ENCODE results near the gene MGAT5B.

MGAT5B gene

DNA sequence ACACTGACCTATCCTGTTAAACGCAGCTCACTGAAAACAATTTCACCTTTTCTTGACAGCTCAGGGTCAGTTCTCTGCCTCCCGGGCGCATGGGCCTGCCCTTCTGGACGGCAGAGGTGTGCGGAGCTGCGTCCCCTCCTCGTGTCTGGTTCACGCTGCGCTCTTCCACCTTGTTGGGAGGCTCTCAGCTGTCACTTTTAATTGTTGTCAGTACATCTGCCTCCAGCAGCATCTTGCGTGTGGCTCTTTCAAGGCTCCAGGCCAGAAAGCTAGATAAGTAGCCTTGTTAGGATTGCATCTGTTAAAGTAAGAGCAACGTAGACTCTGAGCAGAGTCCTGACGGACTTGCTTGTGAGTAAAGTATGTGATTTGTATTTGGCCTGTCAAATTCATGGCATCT, 59.4 kb downstream of the MGAT5B start:
- DNase-seq (ENCODE audit: low read depth in 3 of 3), result no peak

DNA sequence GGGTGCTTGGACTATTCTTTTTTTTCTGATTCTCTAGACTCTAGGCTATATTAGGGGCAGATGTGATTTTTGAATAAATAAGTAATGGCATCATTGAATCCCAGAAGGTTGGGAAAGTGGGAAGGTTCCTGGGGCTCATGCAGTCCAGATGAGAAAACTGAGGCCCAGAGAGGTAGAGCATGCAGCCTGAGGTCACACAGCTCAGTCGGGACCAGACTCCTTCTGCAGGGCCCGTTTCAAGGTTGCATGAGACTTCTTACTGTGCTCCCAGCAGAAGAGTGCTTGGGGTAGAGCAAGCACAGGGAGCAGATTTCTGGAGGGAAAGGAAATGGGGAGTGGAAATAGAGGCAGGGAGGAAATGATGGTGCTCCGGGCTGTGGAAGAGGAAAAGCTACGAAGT, 59.8 kb downstream of the MGAT5B start:
- no peak for DNase-seq (ENCODE audit: low read depth in 3 of 3)

DNA sequence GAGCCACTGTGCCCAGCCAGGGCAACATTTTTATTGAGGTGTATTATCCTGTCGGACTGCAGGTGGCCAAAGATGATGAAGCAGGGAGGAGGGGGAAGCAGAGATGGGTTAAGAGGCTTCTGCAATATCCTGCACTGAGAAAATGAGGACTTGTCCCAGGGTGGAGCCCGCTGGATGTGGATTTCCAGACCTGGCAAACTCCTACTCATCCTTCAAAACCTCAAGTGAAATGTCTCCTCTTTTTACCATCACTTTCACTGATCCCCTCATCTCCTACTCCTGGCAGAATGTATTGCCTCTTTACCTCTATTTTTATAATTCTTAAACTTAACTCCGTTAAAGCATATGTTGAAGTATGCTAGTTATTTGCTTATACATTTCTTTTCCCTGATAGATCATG, 60.9 kb downstream of the MGAT5B start:
- no peak for DNase-seq (ENCODE audit: low read depth in 3 of 3)

DNA sequence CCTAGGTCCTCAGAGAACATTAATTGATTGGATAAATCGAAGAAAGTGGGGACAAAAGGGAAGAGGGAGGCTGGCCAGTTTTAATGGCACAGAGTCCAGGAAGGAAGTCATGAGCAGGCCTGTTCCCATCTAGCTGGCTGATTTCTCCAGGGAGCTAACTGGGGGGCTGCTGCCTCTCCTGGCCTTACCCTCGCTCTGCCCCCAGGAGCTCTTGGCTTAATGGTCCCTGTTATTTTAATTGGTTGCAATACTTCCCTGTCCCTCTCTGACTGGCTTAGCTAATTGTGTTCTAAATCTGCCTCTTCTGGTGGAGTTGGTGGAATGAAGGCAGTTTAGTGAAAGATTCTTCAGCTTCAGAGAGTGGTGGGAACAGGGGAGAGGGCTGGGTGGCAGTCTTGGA, 61.4 kb downstream of the MGAT5B start:
- DNase-seq (ENCODE audit: low read depth in 3 of 3), result no peak

DNA sequence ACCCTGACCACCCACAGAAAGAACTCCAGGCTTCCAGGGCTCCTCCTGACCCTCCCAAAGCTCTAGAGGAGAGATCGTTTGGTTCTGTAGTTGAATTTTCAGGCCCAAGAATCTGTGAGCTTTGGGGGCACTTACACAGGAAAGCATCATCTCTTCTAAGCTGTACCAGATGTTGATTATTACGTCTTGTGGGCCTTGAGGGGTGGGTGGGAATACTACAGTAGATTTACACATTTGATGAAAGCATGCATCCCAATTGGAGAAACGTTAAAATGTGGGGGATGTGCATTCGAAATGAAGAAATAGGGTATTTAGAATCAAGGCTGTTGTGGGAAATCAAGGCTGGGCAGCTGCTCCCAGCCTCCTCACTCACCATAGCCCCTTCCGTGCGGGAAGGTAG, 61.9 kb downstream of the MGAT5B start:
- DNase-seq (ENCODE audit: low read depth in 3 of 3), result no peak

DNA sequence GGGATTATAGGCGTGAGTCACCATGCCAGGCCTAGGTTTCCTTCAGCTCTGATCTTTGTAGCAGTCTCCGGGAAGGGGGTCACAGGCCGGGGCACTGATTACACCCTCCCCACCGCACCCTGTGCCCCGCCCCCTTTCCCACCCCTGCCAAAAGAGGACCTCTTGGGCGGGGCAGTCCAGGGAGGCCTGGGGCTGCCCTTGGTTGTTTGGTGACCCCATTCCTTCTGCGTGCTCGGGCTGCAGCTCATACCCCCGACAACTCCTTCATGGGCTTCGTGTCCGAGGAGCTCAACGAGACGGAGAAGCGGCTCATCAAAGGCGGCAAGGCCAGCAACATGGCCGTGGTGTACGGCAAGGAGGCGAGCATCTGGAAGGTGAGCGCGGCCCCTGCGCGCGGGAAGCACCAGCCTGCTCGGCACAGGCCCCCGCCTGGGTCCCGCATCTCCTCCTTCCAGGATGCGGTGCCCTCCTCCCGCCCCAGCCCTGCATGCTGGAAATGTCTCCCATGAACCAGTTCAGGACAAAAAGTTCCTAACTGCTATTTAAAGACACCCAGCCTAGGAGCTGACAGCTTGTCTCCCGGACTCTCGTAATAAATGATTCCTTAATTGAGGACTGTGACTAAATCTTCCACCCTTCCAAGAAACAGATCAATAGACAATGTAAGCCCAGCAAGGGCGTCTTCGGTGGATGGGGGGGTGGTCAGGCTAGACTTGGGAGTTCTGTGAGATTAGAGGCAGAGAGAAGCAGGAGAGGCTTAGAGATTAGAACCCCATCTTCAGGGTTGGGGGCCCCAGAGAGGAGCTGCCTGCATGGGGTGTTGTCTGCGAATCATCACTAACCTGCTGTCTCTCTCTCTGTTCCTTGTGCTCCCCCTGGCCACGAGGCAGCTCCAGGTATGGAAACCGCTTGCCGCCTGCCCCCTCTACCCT, 64.5 kb downstream of the MGAT5B start:
- DNase-seq (ENCODE audit: low read depth in 3 of 3), result no peak

DNA sequence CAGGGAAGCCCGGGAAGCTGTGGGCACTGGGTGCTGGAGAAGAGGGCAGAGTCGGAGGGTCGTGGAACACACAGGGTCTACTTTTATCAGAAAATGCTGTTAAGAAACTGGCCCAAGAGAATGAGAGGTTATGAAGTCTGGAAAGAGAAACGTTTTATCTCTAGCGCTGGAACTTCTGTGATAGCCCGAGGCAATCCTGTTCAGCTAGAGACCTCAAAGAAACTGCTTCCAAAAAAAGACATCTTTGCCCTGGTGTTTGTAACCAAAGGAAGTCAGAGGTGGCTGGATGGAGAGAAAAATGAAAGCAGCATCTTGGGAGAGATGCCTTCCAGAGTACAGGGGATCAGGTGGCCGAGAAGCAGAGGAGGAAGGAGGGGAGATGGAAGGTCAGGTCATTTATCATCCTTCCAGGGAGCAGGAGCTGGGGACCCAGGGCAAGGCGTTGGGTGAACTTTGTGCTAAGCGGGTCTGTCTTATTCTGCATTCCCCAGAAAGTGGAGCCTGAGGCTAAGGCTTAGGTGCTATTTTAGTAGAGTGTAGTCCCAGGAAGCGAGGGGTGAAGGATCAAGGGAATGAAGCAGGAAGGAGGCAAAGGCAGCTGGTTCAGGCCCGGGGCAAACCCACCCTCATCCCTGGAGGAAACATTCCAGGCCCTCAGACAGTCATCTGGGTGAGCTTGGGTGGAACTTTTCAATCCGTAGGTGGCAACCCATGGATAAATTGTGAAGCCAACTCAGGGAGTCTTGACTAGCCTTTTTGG, 66.5 kb downstream of the MGAT5B start:
- DNase-seq (ENCODE audit: low read depth in 3 of 3), result no peak

DNA sequence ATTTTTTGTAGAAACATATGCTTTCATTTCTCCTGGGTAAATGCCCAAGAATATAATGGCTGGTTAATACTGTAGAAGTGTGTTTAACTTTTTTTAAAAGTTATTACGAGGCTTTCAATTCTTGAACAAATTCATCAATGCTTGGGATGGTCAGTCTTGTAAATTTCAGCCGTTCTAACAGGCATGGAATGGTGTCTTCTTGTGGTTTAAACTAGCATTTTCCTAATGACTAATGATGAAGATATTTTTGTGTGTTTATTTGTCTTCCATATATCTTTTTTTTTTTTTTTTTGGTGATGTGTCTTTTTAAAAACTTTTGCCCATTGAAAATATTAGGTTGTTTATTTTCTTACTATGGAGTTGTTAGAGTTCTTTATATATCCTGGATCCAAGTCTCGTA, 67.1 kb downstream of the MGAT5B start:
- no peak for DNase-seq (ENCODE audit: low read depth in 3 of 3)

DNA sequence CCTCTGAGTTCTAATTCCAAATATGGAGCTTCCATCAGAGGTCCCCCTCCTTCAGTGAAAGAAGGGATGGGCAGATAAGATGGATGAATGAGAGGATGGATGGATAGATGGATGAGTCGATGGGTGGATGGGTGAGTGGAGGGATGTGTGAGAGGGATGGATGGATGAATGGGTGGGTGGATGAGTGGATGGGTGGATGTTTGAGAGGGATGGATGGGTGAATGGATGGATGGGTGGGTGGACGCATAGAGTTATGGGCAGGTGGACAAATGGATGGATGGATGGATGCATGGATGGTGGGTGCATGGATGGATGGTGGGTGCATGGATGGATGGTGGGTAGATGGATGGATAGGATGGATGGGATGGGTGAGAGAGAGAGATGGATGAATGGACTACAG, 69.0 kb downstream of the MGAT5B start:
- no peak for DNase-seq (ENCODE audit: low read depth in 3 of 3)

DNA sequence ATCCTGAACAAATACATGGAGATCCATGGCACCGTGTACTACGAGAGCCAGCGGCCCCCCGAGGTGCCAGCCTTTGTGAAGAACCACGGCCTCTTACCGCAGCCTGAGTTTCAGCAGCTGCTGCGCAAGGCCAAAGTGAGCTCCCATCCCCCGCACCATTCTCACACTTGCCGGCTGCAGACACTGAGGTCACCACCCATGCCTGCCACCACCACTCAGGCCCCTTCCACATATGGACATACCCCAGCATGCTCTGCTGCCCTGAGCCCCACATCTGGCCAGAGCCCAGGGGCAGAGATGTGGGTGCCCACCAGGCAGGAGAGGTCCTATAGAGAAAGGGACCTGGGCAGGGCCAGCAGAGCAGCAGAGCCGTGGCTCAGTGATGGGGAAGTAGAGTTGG, 69.8 kb downstream of the MGAT5B start:
- DNase-seq (ENCODE audit: low read depth in 3 of 3), result no peak

DNA sequence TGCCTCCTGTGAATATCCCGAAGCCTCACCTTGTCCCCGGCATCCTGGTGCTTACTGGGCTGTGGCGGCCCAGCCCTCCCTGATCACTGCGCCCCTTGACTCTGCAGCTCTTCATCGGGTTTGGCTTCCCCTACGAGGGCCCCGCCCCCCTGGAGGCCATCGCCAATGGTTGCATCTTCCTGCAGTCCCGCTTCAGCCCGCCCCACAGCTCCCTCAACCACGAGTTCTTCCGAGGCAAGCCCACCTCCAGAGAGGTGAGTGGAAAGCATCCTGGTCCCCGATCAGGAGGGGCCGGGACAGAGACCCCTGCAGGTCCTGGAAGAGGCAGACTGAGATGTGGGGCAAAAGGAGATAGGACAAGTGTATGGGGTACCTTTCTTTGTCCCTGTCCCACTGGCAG, 72.1 kb downstream of the MGAT5B start:
- no peak for DNase-seq (ENCODE audit: low read depth in 3 of 3)

DNA sequence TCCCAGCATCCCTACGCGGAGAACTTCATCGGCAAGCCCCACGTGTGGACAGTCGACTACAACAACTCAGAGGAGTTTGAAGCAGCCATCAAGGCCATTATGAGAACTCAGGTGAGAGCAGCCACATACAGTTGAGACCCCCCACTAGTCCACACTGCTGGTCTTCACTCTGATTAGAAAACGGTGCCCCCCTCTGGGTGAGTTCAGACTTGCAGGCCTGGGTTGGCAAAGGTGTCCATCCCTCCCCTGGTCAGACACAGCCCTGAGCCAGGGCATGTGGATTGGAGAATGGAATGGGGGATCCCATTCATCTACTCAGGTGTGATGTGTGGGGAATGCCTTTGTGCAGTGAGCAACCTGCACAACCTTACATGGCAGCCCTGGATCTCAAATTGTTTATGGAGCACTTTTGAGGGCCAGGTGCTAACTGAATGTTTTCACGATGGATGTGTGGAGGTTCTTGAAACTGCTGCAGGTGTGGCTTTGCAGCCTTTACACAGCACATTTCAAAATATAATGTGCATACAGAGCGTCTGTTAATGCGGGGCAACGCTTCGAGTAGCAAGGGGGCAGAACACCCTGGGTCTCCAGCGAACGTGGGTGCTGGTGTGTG, 72.6 kb downstream of the MGAT5B start:
- DNase-seq (ENCODE audit: low read depth in 3 of 3), result no peak

DNA sequence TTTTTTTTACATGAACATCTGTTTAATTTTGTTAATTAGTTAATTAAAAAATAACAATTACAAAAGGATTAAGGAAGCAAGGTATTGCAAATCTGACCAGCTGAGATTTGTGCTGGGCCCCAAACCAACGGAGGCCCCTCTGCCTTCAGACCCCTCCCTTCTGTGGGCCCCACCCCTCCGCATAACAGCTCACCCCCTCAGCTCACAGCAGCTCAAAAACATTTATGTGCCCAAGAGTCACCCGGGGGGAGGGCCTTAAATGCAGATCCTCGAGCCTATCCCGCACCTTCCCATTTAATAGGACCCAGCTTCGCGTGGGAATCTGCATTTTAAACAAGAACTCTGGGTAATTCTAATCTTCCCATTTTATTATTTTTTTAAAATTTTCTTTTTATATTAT, 75.0 kb downstream of the MGAT5B start:
- DNase-seq (ENCODE audit: low read depth in 3 of 3), result no peak

DNA sequence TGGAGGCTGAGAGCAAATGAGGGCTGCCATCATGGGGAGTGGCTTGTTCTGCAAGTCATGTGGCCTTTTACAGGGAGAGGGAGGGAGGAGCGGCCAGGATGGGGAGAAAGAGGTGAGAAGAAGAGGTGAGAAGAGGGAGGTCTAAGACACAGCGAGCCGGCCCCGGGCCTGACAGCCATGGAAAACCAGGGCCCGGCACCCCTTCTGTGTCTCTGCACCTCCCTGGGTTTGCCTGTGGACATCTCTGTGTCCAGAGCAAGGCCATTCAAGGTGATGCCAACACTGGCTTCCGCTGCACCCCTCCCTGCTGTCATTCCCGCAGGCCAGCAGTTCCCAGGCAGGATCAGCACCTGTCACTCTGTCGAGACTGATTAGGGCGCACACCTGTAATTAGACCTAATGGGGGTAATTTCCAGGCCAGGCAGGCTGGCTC, 75.6 kb downstream of the MGAT5B start:
- DNase-seq (ENCODE audit: low read depth in 3 of 3), result no peak

DNA sequence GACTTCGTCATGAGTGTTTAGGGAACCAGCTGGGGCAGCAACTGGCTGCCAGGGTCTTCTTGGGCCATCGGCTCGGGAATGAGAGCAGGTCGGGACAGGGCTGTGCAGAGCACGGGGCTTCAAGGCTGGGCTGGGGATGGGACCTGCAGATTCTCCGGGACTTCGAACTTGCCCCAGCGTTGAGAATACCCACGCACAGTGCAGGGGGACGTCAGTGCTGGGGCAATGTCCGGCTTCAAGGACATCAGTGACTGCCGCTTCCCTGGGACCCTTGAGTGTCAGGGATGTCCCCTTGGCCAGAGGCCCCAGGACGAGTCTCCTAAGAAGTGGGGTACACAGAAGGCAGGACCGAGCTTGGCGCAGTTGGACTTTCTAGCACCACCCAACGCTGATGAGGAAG, 76.3 kb downstream of the MGAT5B start:
- no peak for DNase-seq (ENCODE audit: low read depth in 3 of 3)

DNA sequence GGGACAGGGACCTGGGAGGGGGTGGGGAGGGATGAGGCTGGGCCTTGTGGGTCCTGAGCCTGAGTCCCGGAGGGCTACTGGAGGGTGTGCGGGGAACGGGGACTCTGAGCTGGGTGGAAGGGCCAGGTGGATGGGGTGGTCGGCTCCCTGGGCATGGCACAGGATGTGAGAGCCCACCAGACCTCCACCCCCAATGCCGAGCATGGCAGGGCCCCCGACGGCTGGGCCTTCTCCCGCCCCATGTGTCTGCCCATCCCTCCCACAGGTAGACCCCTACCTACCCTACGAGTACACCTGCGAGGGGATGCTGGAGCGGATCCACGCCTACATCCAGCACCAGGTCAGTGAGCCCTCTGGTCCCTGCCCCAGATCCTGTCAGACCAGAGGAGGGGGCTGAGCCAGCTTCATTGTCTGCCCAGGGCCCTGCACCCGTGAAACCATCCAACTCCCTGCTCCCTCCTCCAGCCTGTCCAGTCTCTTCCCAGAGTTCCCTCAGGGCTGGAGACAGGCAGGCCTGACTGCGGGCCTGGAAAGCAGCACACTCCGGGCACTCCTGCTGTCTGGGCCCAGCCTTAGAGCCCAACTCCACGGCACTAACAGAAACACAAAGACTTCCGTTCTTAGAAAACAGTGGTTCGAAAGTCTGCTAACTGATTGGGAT, 78.0 kb downstream of the MGAT5B start:
- DNase-seq (ENCODE audit: low read depth in 3 of 3), result no peak

DNA sequence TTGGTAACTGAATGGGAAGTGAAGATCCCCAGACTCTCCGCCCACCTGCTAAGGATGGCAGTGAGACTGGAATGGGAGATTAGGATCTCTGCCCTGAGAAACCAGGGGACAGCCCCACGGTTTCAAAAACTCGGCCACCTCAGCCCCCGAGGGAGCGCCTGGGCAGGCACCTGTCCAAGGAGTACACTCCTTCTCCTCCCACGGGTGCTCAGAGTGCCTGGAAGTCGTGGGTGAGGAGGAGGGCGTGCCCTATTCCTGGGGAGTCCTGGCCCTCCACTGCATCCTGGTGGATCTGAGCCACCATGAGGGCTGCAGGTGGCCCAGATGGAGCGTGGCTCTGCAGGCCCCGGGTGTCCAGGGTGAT, 78.5 kb downstream of the MGAT5B start:
- no peak for DNase-seq (ENCODE audit: low read depth in 3 of 3)

DNA sequence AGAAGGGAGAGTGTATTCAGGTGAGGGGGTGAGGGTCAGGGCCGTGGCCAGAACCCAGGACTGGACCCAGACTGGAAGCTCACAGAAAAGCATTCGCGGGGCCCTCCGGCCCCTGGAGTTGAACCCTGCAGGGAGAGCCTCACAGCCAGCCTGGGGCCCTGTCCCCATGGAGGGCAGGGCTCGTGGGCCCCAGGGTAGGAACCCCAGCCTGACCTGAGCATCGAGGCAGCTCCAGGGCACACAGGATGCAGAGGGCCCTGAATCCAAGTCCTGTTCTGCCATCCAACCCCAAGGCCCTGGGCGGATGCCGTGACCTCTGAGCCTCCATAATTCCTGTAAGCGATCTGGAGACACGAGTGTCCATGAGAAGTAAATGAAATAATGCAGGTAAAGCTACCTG, 79.1 kb downstream of the MGAT5B start:
- no peak for DNase-seq (ENCODE audit: low read depth in 3 of 3)

DNA sequence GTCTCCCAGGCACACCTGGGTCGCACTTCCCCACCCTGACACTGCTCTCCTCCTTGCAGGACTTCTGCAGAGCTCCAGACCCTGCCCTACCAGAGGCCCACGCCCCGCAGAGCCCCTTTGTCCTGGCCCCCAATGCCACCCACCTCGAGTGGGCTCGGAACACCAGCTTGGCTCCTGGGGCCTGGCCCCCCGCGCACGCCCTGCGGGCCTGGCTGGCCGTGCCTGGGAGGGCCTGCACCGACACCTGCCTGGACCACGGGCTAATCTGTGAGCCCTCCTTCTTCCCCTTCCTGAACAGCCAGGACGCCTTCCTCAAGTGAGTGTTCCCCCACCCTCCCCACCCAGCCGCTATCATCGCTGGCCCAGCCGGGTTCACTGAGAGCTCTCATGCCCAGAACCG, 79.6 kb downstream of the MGAT5B start:
- DNase-seq (ENCODE audit: low read depth in 3 of 3), result no peak

DNA sequence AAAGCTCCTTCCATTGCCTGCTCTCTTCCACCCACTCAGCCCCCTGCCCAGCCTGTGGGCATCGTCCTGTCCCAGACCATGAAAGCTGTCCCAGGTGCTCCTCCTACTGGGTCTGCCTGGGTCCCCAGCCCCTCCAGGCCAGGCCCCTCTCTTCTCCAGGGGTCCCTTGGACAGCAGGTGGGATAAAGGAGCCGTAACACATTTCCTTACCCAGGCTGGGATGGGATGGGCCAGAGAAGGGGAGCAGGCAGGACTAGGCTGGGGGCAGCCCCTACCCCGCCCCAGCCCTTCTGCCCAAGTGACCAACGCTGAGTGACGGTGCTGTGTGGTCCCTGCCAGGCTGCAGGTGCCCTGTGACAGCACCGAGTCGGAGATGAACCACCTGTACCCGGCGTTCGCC, 80.1 kb downstream of the MGAT5B start:
- DNase-seq (ENCODE audit: low read depth in 3 of 3), result no peak

DNA sequence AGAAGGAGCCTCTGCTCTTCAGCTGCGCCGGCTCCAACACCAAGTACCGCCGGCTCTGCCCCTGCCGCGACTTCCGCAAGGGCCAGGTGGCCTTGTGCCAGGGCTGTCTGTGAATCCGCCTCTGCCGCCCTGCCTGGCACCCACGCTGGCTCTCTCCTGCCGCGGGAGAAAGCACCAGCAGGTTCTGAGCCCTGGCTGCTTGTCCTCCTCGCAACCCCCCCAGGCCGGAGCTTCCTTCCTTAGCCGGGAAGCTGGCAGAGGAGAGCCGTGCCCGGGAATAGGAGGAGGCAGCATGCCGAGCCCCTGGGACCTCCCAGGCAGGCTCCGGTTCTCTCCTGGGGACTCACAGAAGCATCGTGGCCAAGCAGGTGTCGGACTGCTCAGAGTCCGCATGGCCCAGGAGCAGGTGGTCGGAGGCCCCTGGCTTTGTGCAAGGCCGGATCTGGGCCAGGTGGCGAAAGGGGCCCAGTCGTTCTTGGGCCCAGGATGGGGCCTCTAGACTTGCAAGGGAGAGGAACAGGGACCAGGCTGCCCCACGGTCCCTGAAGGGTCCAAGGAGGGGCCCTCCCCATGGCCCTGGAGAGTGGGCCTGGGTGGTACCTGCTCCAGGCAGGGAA, 80.6 kb downstream of the MGAT5B start:
- no peak for DNase-seq (ENCODE audit: low read depth in 3 of 3)

Data from stimulated activated CD4-positive, alpha-beta T cell treated with anti-CD3 and anti-CD28 coated beads, TNF-alpha, amount 100 ng/mL, for 48 hours (primary cell).